Neural cell (in vitro differentiated cells): ENCODE measurements around the gene LMO7. TPM values are rescaled to one million over a fixed set of nuclear protein-coding genes. Genes with fewer than 3 reads are reported as not detected.

Experiments
- H2AFZ ChIP-seq: fragments of 200-600, 300-800 bp; sonication (generic), shearing (Covaris generic); 2 replicates; pipeline ENCODE4 v1.6.0; 2014; ENCODE audit warnings: low read depth, mild to moderate bottlenecking, antibody characterized with exemption, low read length, moderate library complexity
- H3F3A ChIP-seq: fragments of 200-600 bp; shearing (Covaris generic); 2 replicates; pipeline ENCODE4 v1.6.1; 2016; ENCODE audit warnings: mild to moderate bottlenecking, moderate library complexity, mixed read lengths, antibody characterized with exemption, low read length; ENCODE audit not compliant: insufficient read depth, poor library complexity, severe bottlenecking
- H3K27ac ChIP-seq: fragments of 200-600, 300-800 bp; sonication (generic), shearing (Covaris generic); 2 replicates; pipeline ENCODE4 v1.5.1; 2014; ENCODE audit warnings: mild to moderate bottlenecking, low read length, moderate library complexity
- H3K27me3 ChIP-seq: fragments of 300-800, 200-600 bp; sonication (generic), shearing (Covaris generic); 2 replicates; pipeline ENCODE4 v1.6.0; 2014; ENCODE audit warnings: mild to moderate bottlenecking, low read depth, low read length, moderate library complexity; ENCODE audit not compliant: insufficient read depth
- H3K36me3 ChIP-seq: fragments of 300-800, 200-600 bp; sonication (generic), shearing (Covaris generic); 2 replicates; pipeline ENCODE4 v1.5.1; 2014; ENCODE audit warnings: mild to moderate bottlenecking, antibody characterized with exemption, low read length, moderate library complexity; ENCODE audit not compliant: insufficient read depth
- H3K4me2 ChIP-seq: fragments of 300-800, 200-600 bp; sonication (generic), shearing (Covaris generic); 2 replicates; pipeline ENCODE4 v1.6.0; 2014; ENCODE audit warnings: mild to moderate bottlenecking, low read length
- H3K4me3 ChIP-seq: fragments of 300-800, 200-600 bp; sonication (generic), shearing (Covaris generic); 2 replicates; pipeline ENCODE4 v1.5.1; 2014; ENCODE audit warnings: mild to moderate bottlenecking, low read length, moderate library complexity
- H3K79me2 ChIP-seq: fragments of 200-600 bp; shearing (Covaris generic); replicated peaks from 2 replicates; pipeline ENCODE4 v1.6.0; 2014; ENCODE audit warnings: mild to moderate bottlenecking, low read length, moderate library complexity; ENCODE audit not compliant: insufficient read depth
- H3K9ac ChIP-seq: fragments of 300-800, 200-600 bp; sonication (generic), shearing (Covaris generic); 2 replicates; pipeline ENCODE4 v1.6.1; 2016; ENCODE audit warnings: mild to moderate bottlenecking, low read length, mixed read lengths
- H3K9me2 ChIP-seq: fragments of 200-600 bp; shearing (Covaris generic); 2 replicates; pipeline ENCODE4 v1.6.1; 2016; ENCODE audit warnings: mild to moderate bottlenecking, low read length, mixed read lengths; ENCODE audit not compliant: insufficient read depth
- H3K9me3 ChIP-seq: fragments of 200-600, 300-800 bp; sonication (generic), shearing (Covaris generic); 2 replicates; pipeline ENCODE4 v1.6.1; 2016; ENCODE audit warnings: mild to moderate bottlenecking, mixed run types, low read length, moderate library complexity, mixed read lengths
- H4K20me1 ChIP-seq: fragments of 200-600 bp; shearing (Covaris generic); 2 replicates; pipeline ENCODE4 v1.6.1; 2016; ENCODE audit warnings: mild to moderate bottlenecking, mixed run types; ENCODE audit not compliant: insufficient read depth
- CTCF ChIP-seq: fragments of 450-650 bp; IDR thresholded peaks from 2 replicates; pipeline ENCODE4 v1.5.1; 2014; ENCODE audit warnings: antibody characterized with exemption, mild to moderate bottlenecking, moderate library complexity; ENCODE audit not compliant: poor library complexity, severe bottlenecking
- EP300 ChIP-seq: fragments of 450-650 bp; conservative IDR thresholded peaks from 2 replicates; pipeline ENCODE4 v1.6.1; 2014; ENCODE audit warnings: antibody characterized with exemption, mild to moderate bottlenecking, moderate library complexity; ENCODE audit not compliant: poor library complexity, severe bottlenecking
- EZH2 ChIP-seq: fragments of 200-600, 300-800 bp; shearing (Covaris generic), sonication (generic); IDR thresholded peaks from 2 replicates; pipeline ENCODE4 v1.6.1; 2014; ENCODE audit warnings: antibody characterized with exemption, low read length, borderline replicate concordance, mild to moderate bottlenecking; ENCODE audit not compliant: insufficient read depth, poor library complexity, severe bottlenecking
- MXI1 ChIP-seq: fragments of 450-650 bp; conservative IDR thresholded peaks from 2 replicates; pipeline ENCODE4 v1.6.1; 2014; ENCODE audit warnings: antibody characterized with exemption, mild to moderate bottlenecking; ENCODE audit not compliant: poor library complexity, severe bottlenecking
- POLR2AphosphoS5 ChIP-seq: IDR thresholded peaks from 2 replicates; pipeline ENCODE4 v1.6.1; 2012
- RAD21 ChIP-seq: fragments of 450-650 bp; conservative IDR thresholded peaks from 2 replicates; pipeline ENCODE4 v1.6.1; 2014; ENCODE audit warnings: antibody characterized with exemption, mild to moderate bottlenecking, moderate library complexity
- REST ChIP-seq: IDR thresholded peaks from 2 replicates; pipeline ENCODE4 v1.6.1; 2012; ENCODE audit warnings: borderline replicate concordance
- SMC3 ChIP-seq: fragments of 450-650 bp; conservative IDR thresholded peaks from 2 replicates; pipeline ENCODE4 v1.6.1; 2014; ENCODE audit warnings: antibody characterized with exemption, mild to moderate bottlenecking, moderate library complexity; ENCODE audit not compliant: poor library complexity
- TAF1 ChIP-seq: IDR thresholded peaks from 2 replicates; pipeline ENCODE4 v1.6.1; 2012; ENCODE audit warnings: low read depth
- polyA plus RNA-seq: library from polyadenylated mRNA; depleted of rRNA; stranded (reverse); fragments of >200 nt; gene quantifications from 2 replicates; pipeline ENCODE4 v1.2.3, GENCODE V29; 2014

Gene LMO7
- polyA plus RNA-seq, 1 donor from 2014 or later = 14.2 TPM

DNA sequence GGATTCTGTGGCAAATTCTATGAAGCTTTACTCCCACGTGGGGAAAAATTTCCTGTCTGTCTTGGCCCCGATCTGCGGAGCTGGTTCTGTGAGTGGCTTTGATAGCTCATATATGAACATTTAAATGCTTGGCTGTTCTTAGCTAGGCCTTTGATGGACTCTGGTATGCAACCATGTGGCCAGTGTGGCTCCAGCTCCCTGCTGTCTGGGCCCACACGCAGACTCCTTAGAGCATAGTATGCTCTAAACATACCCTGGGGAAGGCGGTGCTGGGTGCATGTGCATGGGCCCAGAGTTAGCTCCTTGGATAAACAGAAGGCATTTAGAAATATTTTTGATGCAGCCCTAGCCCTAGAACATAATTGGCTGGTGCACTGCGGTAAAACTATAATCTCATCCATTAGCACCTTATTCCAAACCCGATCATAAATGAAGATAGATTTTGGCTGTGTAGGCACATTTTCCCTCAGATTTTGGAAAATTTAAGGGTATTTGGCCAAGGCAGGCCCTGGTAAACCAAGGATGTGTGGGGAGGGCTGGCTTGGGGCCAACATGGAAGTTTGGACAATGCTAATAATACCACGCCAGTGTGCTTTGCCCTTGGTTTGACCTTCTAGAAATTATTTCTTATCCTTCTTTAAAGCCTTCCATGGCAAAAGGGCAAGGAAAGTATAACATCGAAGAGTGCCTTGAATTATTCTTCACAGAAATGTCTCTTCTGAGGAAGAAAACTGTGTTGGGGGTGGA, 153.5 kb downstream of the LMO7 start:
- TF ChIP-seq MXI1 (no peak), SMC3 (no peak), TAF1 (no peak), RAD21 (no peak), REST (no peak), EZH2 (no peak), CTCF (no peak), EP300 (no peak), POLR2AphosphoS5 (no peak)
- Histone ChIP-seq H4K20me1 (no peaks in the 10 kb centered on the region), H3K9me3 (no peaks in the 10 kb centered on the region), H3K79me2 (no peaks in the 10 kb centered on the region), H3F3A (no peaks in the 10 kb centered on the region), H3K36me3 (no peaks in the 10 kb centered on the region), H3K4me2 (no peak overlapping the region), H3K27ac (no peak overlapping the region), H2AFZ (no peak overlapping the region), H3K9me2 (no peaks in the 10 kb centered on the region), H3K27me3 (no peaks in the 10 kb centered on the region), H3K4me3 (no peak overlapping the region), H3K9ac (no peak overlapping the region)

GRCh38 chr13:75790198-75790970, 154.3 kb downstream of the LMO7 start:
- Histone ChIP-seq H3K9me2 (no peaks in the 10 kb centered on the region), H2AFZ (no peak overlapping the region), H3K4me3 (no peak overlapping the region), H3K4me2 (no peak overlapping the region), H3K9me3 (no peaks in the 10 kb centered on the region), H4K20me1 (no peaks in the 10 kb centered on the region), H3F3A (no peaks in the 10 kb centered on the region), H3K36me3 (no peaks in the 10 kb centered on the region), H3K9ac (no peak overlapping the region), H3K27me3 (no peaks in the 10 kb centered on the region), H3K27ac (no peak overlapping the region), H3K79me2 (no peaks in the 10 kb centered on the region)
- TF ChIP-seq EZH2 (no peak), CTCF (no peak), REST (no peak), POLR2AphosphoS5 (no peak), RAD21 (no peak), EP300 (no peak), MXI1 (no peak), TAF1 (no peak), SMC3 (no peak)
